Measurements from ENCODE around the gene CCL18. TPM values are rescaled to one million over a fixed set of nuclear protein-coding genes. Genes with fewer than 3 reads are reported as not detected.

Gene CCL18
- total and polyA plus RNA-seq, 5 experiments from 2014 or later: not detected

GRCh38 chr17:36049643-36050042 lies 14.4 kb upstream of the CCL18 start:
- no peak for DNase-seq
- no peak overlapping the region for H3K27ac Mint-ChIP-seq
- peaks cover 14 to 52% (median 32%) of the 10 kb centered on the region in 9 donors for H3K9me3 Mint-ChIP-seq
- peaks cover 6 to 26% (median 20%) of the 10 kb centered on the region in 5 donors for H3K27me3 Mint-ChIP-seq
- no peaks in the 10 kb centered on the region for H3K4me1 Mint-ChIP-seq
- ATAC-seq: no peak
- POLR2A ChIA-PET: no interaction called here
- peaks cover 2 to 40% (median 29%) of the 10 kb centered on the region in 3 donors for H3K36me3 Mint-ChIP-seq
- H3K4me3 Mint-ChIP-seq: no peak overlapping the region

GRCh38 chr17:36055171-36055570 lies 8.9 kb upstream of the CCL18 start:
- POLR2A ChIA-PET: no interaction called here
- no peak for ATAC-seq
- peaks cover under 1 to 20% (median 13%) of the 10 kb centered on the region in 9 donors for H3K9me3 Mint-ChIP-seq

GRCh38 chr17:36055921-36056520 lies 8.1 kb upstream of the CCL18 start:
- H3K9me3 Mint-ChIP-seq: peaks cover 0 to 14% (median 8%) of the 10 kb centered on the region in 9 donors

More at GRCh38 chr17:36055171-36055570, 8.9 kb upstream of the CCL18 start:
- H3K27me3 Mint-ChIP-seq: peaks cover 0 to 14% (median 6%) of the 10 kb centered on the region in 5 donors
- H3K4me1 Mint-ChIP-seq: no peaks in the 10 kb centered on the region
- DNase-seq: no peak
- peaks cover 0 to 16% (median 10%) of the 10 kb centered on the region in 3 donors for H3K36me3 Mint-ChIP-seq
- no peak overlapping the region for H3K4me3 Mint-ChIP-seq
- no peak overlapping the region for H3K27ac Mint-ChIP-seq

GRCh38 chr17:36057911-36058310 lies 6.2 kb upstream of the CCL18 start:
- DNase-seq (no peak), ATAC-seq (no peak)
- Mint-ChIP-seq H3K4me3 (no peak overlapping the region), H3K4me1 (no peaks in the 10 kb centered on the region), H3K9me3 (no peaks in the 10 kb centered on the region), H3K36me3 (no peaks in the 10 kb centered on the region), H3K27me3 (peaks cover 0 to 9% (median 7%) of the 10 kb centered on the region in 5 donors), H3K27ac (no peak overlapping the region)
- POLR2A ChIA-PET: no interaction called here

More at GRCh38 chr17:36055921-36056520, 8.1 kb upstream of the CCL18 start:
- Mint-ChIP-seq H3K27ac (no peak overlapping the region), H3K4me1 (no peaks in the 10 kb centered on the region), H3K36me3 (peaks cover 0 to 13% (median 7%) of the 10 kb centered on the region in 3 donors), H3K27me3 (peaks cover 0 to 12% (median 4%) of the 10 kb centered on the region in 5 donors), H3K4me3 (no peak overlapping the region)
- no peak for DNase-seq
- ATAC-seq: no peak
- POLR2A ChIA-PET: no interaction called here

GRCh38 chr17:36059406-36059805 lies 4.7 kb upstream of the CCL18 start:
- Mint-ChIP-seq H3K27ac (no peak overlapping the region), H3K36me3 (peaks cover 0 to 2% (median 0%) of the 10 kb centered on the region in 3 donors), H3K4me3 (no peak overlapping the region), H3K4me1 (peaks cover 0 to 4% (median 0%) of the 10 kb centered on the region in 4 donors), H3K9me3 (peaks cover 0 to 2% (median 0%) of the 10 kb centered on the region in 9 donors), H3K27me3 (peaks cover 0 to 9% (median 7%) of the 10 kb centered on the region in 5 donors)
- POLR2A ChIA-PET: interaction anchor here (0.6 kb wide), 1 partner anchor 1110 kb away, joined by 3 read pairs; no protein-coding TSS in a partner anchor
- ATAC-seq: no peak
- DNase-seq: no peak

GRCh38 chr17:36060816-36061215 lies 3.3 kb upstream of the CCL18 start:
- ATAC-seq (no peak), DNase-seq (no peak)
- peaks cover 0 to 2% (median 0%) of the 10 kb centered on the region in 9 donors for H3K9me3 Mint-ChIP-seq
- H3K36me3 Mint-ChIP-seq: peaks cover 0 to 2% (median 0%) of the 10 kb centered on the region in 3 donors
- H3K27ac Mint-ChIP-seq: no peak overlapping the region
- no peak overlapping the region for H3K4me3 Mint-ChIP-seq
- POLR2A ChIA-PET: no interaction called here
- H3K4me1 Mint-ChIP-seq: peaks cover 0 to 9% (median 0%) of the 10 kb centered on the region in 4 donors
- peaks cover under 1 to 9% (median 7%) of the 10 kb centered on the region in 5 donors for H3K27me3 Mint-ChIP-seq

GRCh38 chr17:36066365-36066985 lies 2.4 kb downstream of the CCL18 start:
- peaks cover 0 to 36% (median under 1%) of the 10 kb centered on the region in 4 donors for H3K4me1 Mint-ChIP-seq
- peak overlapping the region in 1 of 10 donors; percentile 15 for H3K4me3 Mint-ChIP-seq
- POLR2A ChIA-PET: no interaction called here
- peaks cover 0 to 11% (median 2%) of the 10 kb centered on the region in 5 donors for H3K27me3 Mint-ChIP-seq
- DNase-seq (peak in 3 of 10 donors; percentile 15 to 43 (median 22)), ATAC-seq (no peak)
- H3K36me3 Mint-ChIP-seq: peaks cover 0 to 2% (median 0%) of the 10 kb centered on the region in 3 donors
- H3K9me3 Mint-ChIP-seq: peaks cover 0 to 2% (median 0%) of the 10 kb centered on the region in 9 donors
- peak overlapping the region in 4 of 10 donors; percentile 15 to 76 (median 22) for H3K27ac Mint-ChIP-seq

GRCh38 chr17:36068524-36068923 lies 4.5 kb downstream of the CCL18 start:
- POLR2A ChIA-PET: no interaction called here
- H3K36me3 Mint-ChIP-seq: no peaks in the 10 kb centered on the region
- H3K27ac Mint-ChIP-seq: peak overlapping the region in 1 of 10 donors; percentile 33
- ATAC-seq (no peak), DNase-seq (no peak)
- H3K4me3 Mint-ChIP-seq: no peak overlapping the region
- peaks cover 0 to 11% (median 1%) of the 10 kb centered on the region in 5 donors for H3K27me3 Mint-ChIP-seq
- no peaks in the 10 kb centered on the region for H3K9me3 Mint-ChIP-seq
- H3K4me1 Mint-ChIP-seq: peaks cover 3 to 47% (median 6%) of the 10 kb centered on the region in 4 donors

GRCh38 chr17:36069136-36069535 lies 5.1 kb downstream of the CCL18 start:
- peaks cover 0 to 11% (median 1%) of the 10 kb centered on the region in 5 donors for H3K27me3 Mint-ChIP-seq
- peaks cover 3 to 49% (median 6%) of the 10 kb centered on the region in 4 donors for H3K4me1 Mint-ChIP-seq
- no peak for ATAC-seq
- POLR2A ChIA-PET: no interaction called here
- DNase-seq: no peak
- no peaks in the 10 kb centered on the region for H3K9me3 Mint-ChIP-seq
- no peaks in the 10 kb centered on the region for H3K36me3 Mint-ChIP-seq
- H3K27ac Mint-ChIP-seq: peak overlapping the region in 2 of 10 donors; percentile 0 to 80
- H3K4me3 Mint-ChIP-seq: peak overlapping the region in 1 of 10 donors; percentile 30

- Mint-ChIP-seq H3K27ac (peak overlapping the region in 2 of 10 donors; percentile 53 to 80), H3K4me3 (no peak overlapping the region), H3K36me3 (no peaks in the 10 kb centered on the region), H3K9me3 (no peaks in the 10 kb centered on the region), H3K27me3 (peaks cover 0 to 11% (median 1%) of the 10 kb centered on the region in 5 donors), H3K4me1 (peaks cover 3 to 50% (median 6%) of the 10 kb centered on the region in 4 donors)
- ATAC-seq: no peak
- DNase-seq: no peak
- POLR2A ChIA-PET: no interaction called here
Measured at GRCh38 chr17:36070427-36070826, 6.4 kb downstream of the CCL18 start.

- Mint-ChIP-seq H3K27me3 (peaks cover 0 to 3% (median under 1%) of the 10 kb centered on the region in 5 donors), H3K27ac (no peak overlapping the region)
- no peak for ATAC-seq
Measured at GRCh38 chr17:36071751-36072150, 7.7 kb downstream of the CCL18 start.

GRCh38 chr17:36072431-36073121 lies 8.5 kb downstream of the CCL18 start:
- POLR2A ChIA-PET: no interaction called here
- Mint-ChIP-seq H3K36me3 (no peaks in the 10 kb centered on the region), H3K4me1 (peaks cover 3 to 37% (median 6%) of the 10 kb centered on the region in 4 donors), H3K4me3 (peak overlapping the region in 2 of 10 donors; percentile 7 to 54), H3K9me3 (peaks cover 0 to 6% (median 0%) of the 10 kb centered on the region in 9 donors), H3K27ac (peak overlapping the region in 2 of 10 donors; percentile 1 to 33), H3K27me3 (peaks cover 0 to 3% (median 0%) of the 10 kb centered on the region in 5 donors)
- DNase-seq (peak; percentile 7 to 68 (median 38)), ATAC-seq (peak; percentile 33 to 42)

More at GRCh38 chr17:36071751-36072150, 7.7 kb downstream of the CCL18 start:
- no peak overlapping the region for H3K4me3 Mint-ChIP-seq
- POLR2A ChIA-PET: no interaction called here
- H3K9me3 Mint-ChIP-seq: peaks cover 0 to 1% (median 0%) of the 10 kb centered on the region in 9 donors
- H3K4me1 Mint-ChIP-seq: peaks cover 3 to 39% (median 6%) of the 10 kb centered on the region in 4 donors
- DNase-seq: no peak
- H3K36me3 Mint-ChIP-seq: no peaks in the 10 kb centered on the region
